Skeletal muscle satellite cell (primary cell): Measurements from ENCODE around the gene IGF2BP2.

ENCODE experiments used
- H3K27me3 ChIP-seq: 2 replicates; pipeline ENCODE4 v1.7.0; 2013; ENCODE audit warnings: low read length; ENCODE audit not compliant: control insufficient read depth, insufficient read depth
- H3K36me3 ChIP-seq: 2 replicates; pipeline ENCODE4 v1.7.0; 2013; ENCODE audit warnings: mild to moderate bottlenecking, control low read depth, low read length; ENCODE audit not compliant: insufficient read depth
- H3K4me1 ChIP-seq: 2 replicates; pipeline ENCODE4 v1.7.0; 2013; ENCODE audit warnings: low read length; ENCODE audit not compliant: control insufficient read depth, insufficient read depth
- H3K4me2 ChIP-seq: 2 replicates; pipeline ENCODE4 v1.7.0; 2013; ENCODE audit warnings: mild to moderate bottlenecking, low read length
- H3K4me3 ChIP-seq: 2 replicates; pipeline ENCODE4 v1.7.0; 2013; ENCODE audit warnings: low read length
- H3K9ac ChIP-seq: 2 replicates; pipeline ENCODE4 v1.7.0; 2013; ENCODE audit warnings: mild to moderate bottlenecking, low read depth, low read length, moderate library complexity
- H3K9me3 ChIP-seq: replicated peaks from 2 replicates; pipeline ENCODE4 v1.7.0; 2013; ENCODE audit warnings: mild to moderate bottlenecking, control low read depth, low read length

Gene IGF2BP2

GRCh38 chr3:185727873-185728272 is 97.0 kb downstream of the IGF2BP2 start:
- peak overlapping the region; percentile 71 for H3K9ac ChIP-seq
- H3K36me3 ChIP-seq: peaks cover 8% of the 10 kb centered on the region

GRCh38 chr3:185726254-185726967 is 98.4 kb downstream of the IGF2BP2 start:
- Histone ChIP-seq H3K4me2 (no peak overlapping the region), H3K9ac (no peak overlapping the region), H3K36me3 (peaks cover 8% of the 10 kb centered on the region), H3K4me1 (peaks cover 58% of the 10 kb centered on the region), H3K27me3 (no peaks in the 10 kb centered on the region), H3K9me3 (no peaks in the 10 kb centered on the region), H3K4me3 (no peak overlapping the region)

More at GRCh38 chr3:185727873-185728272, 97.0 kb downstream of the IGF2BP2 start:
- Histone ChIP-seq H3K4me2 (peak overlapping the region; percentile 66), H3K27me3 (no peaks in the 10 kb centered on the region), H3K4me3 (no peak overlapping the region), H3K4me1 (peaks cover 67% of the 10 kb centered on the region), H3K9me3 (no peaks in the 10 kb centered on the region)

- Histone ChIP-seq H3K36me3 (peaks cover 8% of the 10 kb centered on the region), H3K4me3 (no peak overlapping the region), H3K9ac (no peak overlapping the region), H3K9me3 (no peaks in the 10 kb centered on the region), H3K27me3 (no peaks in the 10 kb centered on the region), H3K4me1 (peaks cover 42% of the 10 kb centered on the region), H3K4me2 (no peak overlapping the region)
Measured at GRCh38 chr3:185724761-185725160, 100.1 kb downstream of the IGF2BP2 start.

- no peak overlapping the region for H3K9ac ChIP-seq
- H3K27me3 ChIP-seq: no peaks in the 10 kb centered on the region
Measured at GRCh38 chr3:185724251-185724650, 100.6 kb downstream of the IGF2BP2 start.

GRCh38 chr3:185722881-185723280 is 102.0 kb downstream of the IGF2BP2 start:
- no peak overlapping the region for H3K9ac ChIP-seq
- H3K4me1 ChIP-seq: peaks cover 29% of the 10 kb centered on the region
- peaks cover 8% of the 10 kb centered on the region for H3K36me3 ChIP-seq

More at GRCh38 chr3:185724251-185724650, 100.6 kb downstream of the IGF2BP2 start:
- H3K4me1 ChIP-seq: peaks cover 39% of the 10 kb centered on the region
- H3K4me2 ChIP-seq: no peak overlapping the region
- peaks cover 8% of the 10 kb centered on the region for H3K36me3 ChIP-seq
- no peaks in the 10 kb centered on the region for H3K9me3 ChIP-seq
- H3K4me3 ChIP-seq: no peak overlapping the region

GRCh38 chr3:185721970-185722369 is 102.9 kb downstream of the IGF2BP2 start:
- Histone ChIP-seq H3K4me1 (peaks cover 31% of the 10 kb centered on the region), H3K27me3 (no peaks in the 10 kb centered on the region), H3K36me3 (peaks cover 8% of the 10 kb centered on the region), H3K9me3 (no peaks in the 10 kb centered on the region), H3K4me3 (no peak overlapping the region), H3K9ac (no peak overlapping the region), H3K4me2 (no peak overlapping the region)

More at GRCh38 chr3:185722881-185723280, 102.0 kb downstream of the IGF2BP2 start:
- Histone ChIP-seq H3K4me3 (no peak overlapping the region), H3K4me2 (no peak overlapping the region), H3K27me3 (no peaks in the 10 kb centered on the region), H3K9me3 (no peaks in the 10 kb centered on the region)

GRCh38 chr3:185720326-185720725 is 104.5 kb downstream of the IGF2BP2 start:
- H3K4me1 ChIP-seq: peaks cover 36% of the 10 kb centered on the region

GRCh38 chr3:185718736-185719593 is 105.9 kb downstream of the IGF2BP2 start:
- no peaks in the 10 kb centered on the region for H3K27me3 ChIP-seq
- no peak overlapping the region for H3K4me2 ChIP-seq
- H3K9ac ChIP-seq: no peak overlapping the region
- H3K4me1 ChIP-seq: peaks cover 35% of the 10 kb centered on the region
- no peaks in the 10 kb centered on the region for H3K9me3 ChIP-seq
- no peak overlapping the region for H3K4me3 ChIP-seq
- H3K36me3 ChIP-seq: no peaks in the 10 kb centered on the region

More at GRCh38 chr3:185720326-185720725, 104.5 kb downstream of the IGF2BP2 start:
- no peak overlapping the region for H3K4me2 ChIP-seq
- no peak overlapping the region for H3K4me3 ChIP-seq
- no peaks in the 10 kb centered on the region for H3K27me3 ChIP-seq
- no peak overlapping the region for H3K9ac ChIP-seq
- H3K36me3 ChIP-seq: no peaks in the 10 kb centered on the region
- H3K9me3 ChIP-seq: no peaks in the 10 kb centered on the region

- H3K4me2 ChIP-seq: peak overlapping the region; percentile 52
- H3K4me3 ChIP-seq: no peak overlapping the region
- H3K27me3 ChIP-seq: no peaks in the 10 kb centered on the region
- H3K4me1 ChIP-seq: peaks cover 38% of the 10 kb centered on the region
- peak overlapping the region; percentile 54 for H3K9ac ChIP-seq
- H3K9me3 ChIP-seq: no peaks in the 10 kb centered on the region
- no peaks in the 10 kb centered on the region for H3K36me3 ChIP-seq
Measured at GRCh38 chr3:185717627-185718402, 107.0 kb downstream of the IGF2BP2 start.

- no peaks in the 10 kb centered on the region for H3K27me3 ChIP-seq
- no peaks in the 10 kb centered on the region for H3K9me3 ChIP-seq
- H3K4me3 ChIP-seq: no peak overlapping the region
- H3K9ac ChIP-seq: peak overlapping the region; percentile 54
- H3K4me1 ChIP-seq: peaks cover 45% of the 10 kb centered on the region
- no peaks in the 10 kb centered on the region for H3K36me3 ChIP-seq
- peak overlapping the region; percentile 52 for H3K4me2 ChIP-seq
Measured at GRCh38 chr3:185717121-185717520, 107.7 kb downstream of the IGF2BP2 start.
